Activated CD4-positive, CD25-positive, alpha-beta regulatory T cell treated with anti-CD3 and anti-CD28 coated beads, Interleukin-2, amount 50 U/mL, for 72 hours (primary cell): Measurements from ENCODE around the gene COL1A1.

ENCODE experiments used
- DNase-seq: peaks from one replicate; pipeline ENCODE4 v3.0.0; 2021

Gene COL1A1

DNA sequence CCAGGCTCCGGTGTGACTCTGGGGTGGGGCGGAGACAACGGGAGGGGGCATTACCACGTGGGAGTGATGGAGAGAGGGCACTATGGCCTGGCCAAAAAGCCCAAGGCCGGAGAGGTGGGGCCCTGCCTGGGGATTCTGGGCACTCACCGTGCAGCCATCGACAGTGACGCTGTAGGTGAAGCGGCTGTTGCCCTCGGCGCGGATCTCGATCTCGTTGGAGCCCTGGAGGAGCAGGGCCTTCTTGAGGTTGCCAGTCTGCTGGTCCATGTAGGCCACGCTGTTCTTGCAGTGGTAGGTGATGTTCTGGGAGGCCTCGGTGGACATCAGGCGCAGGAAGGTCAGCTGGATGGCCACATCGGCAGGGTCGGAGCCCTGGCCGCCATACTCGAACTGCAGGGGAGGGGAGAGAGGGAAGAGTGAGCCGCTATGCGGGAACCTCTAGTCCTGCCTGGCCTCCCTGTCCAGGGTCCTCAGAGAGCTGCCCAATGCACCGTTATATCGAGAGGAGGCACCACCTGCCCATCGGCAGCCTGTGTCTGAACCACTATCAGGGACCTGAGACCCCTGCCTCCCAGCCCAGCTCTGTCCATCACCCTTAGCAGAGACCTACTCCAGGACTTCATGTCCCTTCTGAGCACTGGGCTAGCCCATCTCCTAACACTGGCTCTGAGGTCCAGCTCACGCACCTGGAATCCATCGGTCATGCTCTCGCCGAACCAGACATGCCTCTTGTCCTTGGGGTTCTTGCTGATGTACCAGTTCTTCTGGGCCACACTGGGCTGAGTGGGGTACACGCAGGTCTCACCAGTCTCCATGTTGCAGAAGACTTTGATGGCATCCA is 15.6 kb downstream of the COL1A1 start:
- no peak for DNase-seq

DNA sequence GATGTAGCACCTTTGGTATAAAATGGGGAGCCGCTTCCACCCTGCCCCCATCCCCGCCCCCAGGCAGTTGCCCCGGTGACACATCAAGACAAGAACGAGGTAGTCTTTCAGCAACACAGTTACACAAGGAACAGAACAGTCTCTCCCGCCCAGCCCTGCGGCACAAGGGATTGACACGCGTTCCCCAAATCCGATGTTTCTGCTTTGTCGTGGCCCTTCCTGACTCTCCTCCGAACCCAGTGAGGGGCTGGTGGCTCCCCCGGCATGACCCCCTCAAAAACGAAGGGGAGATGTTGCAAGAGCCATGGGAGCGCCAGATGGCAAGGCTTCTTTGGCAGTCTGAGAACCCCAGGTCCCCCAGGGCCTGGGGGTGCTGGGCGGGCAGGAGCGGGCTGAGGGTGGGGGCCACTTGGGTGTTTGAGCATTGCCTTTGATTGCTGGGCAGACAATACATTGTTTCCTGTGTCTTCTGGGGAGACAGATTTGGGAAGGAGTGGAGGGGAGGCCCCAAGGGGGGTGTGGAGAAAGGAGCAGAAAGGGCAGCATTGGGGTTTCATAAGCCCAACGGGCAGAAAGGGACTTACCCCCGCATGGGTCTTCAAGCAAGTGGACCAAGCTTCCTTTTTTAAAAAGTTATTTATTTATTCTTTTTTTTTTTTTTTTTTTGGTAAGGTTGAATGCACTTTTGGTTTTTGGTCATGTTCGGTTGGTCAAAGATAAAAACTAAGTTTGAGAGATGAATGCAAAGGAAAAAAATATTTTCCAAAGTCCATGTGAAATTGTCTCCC is 16.6 kb downstream of the COL1A1 start:
- DNase-seq, result no peak

DNA sequence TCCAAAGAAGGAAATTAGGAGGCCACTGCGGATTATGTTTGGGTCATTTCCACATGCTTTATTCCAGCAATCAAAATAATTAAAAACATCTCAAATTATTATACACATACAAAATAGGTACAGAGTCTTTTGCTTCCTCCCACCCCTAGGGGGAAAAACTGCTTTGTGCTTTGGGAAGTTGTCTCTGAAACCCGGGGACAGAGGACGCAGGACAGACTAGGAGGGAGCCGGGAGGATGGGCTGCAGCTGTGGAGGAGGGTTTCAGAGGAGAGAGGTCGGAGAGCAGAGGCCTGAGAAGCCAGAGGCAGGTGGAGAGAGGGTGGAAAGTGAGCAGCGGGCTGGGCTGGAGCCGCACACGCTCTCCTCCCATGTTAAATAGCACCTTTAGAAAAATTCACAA is 17.4 kb downstream of the COL1A1 start:
- DNase-seq, result no peak

DNA sequence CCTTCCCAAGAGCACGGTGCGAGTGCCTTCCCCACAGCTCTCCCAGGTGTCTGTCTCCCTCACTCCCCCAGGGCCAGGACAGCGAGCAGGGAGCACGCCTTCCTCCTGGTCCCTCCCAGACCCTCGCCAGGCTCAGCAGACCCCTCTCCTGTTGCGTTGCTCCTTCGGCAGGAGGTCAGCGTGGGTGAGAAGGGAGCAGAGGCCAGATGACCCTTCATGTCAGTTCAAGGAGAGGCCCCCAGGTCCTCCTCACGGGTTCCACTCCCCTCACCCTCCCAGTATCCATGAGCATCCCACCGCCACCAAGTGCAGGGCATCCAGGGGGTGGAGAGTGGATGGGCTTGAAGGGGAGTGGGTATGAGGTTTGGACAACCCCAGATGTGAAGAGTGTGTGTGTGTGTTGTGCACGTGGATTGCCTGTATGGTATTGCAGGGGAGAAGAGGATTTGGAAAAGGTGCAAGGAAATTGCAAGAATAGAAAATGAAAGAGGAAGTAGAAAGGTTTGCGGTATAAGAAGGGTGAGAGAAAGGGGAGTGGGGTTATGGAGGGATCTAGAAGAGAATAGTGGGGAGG is 17.9 kb downstream of the COL1A1 start:
- DNase-seq, result no peak

DNA sequence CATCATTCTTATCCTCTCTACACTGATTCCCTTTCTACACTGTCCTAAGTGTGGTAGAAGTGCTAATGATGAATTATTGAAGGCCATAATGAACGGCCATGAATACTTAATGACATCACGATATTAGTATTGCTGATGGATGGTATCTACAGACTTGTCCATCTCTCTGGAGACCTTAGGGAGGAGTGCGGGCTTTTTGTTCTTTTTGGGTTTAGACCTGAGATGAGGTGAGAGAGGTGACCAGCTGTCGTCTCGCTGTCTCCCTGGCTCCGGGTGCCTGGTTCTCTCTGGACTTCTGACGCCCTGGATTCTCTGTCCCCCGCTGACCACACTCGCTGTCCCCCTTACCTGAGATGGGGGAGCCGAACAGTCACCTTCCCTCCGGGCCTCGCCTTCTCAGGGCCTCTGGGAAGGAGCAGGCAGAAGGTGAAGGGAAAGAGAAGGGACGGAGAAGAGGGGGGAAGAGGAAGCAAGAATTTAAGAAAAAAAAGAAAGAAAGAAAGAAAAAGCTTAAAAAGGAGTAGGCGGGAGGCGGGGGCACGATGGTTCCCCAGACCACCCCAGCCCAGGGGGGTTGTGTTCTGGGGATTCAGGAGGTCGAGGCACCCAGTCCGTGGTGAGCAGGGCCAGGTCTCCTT is 18.5 kb downstream of the COL1A1 start:
- no peak for DNase-seq

DNA sequence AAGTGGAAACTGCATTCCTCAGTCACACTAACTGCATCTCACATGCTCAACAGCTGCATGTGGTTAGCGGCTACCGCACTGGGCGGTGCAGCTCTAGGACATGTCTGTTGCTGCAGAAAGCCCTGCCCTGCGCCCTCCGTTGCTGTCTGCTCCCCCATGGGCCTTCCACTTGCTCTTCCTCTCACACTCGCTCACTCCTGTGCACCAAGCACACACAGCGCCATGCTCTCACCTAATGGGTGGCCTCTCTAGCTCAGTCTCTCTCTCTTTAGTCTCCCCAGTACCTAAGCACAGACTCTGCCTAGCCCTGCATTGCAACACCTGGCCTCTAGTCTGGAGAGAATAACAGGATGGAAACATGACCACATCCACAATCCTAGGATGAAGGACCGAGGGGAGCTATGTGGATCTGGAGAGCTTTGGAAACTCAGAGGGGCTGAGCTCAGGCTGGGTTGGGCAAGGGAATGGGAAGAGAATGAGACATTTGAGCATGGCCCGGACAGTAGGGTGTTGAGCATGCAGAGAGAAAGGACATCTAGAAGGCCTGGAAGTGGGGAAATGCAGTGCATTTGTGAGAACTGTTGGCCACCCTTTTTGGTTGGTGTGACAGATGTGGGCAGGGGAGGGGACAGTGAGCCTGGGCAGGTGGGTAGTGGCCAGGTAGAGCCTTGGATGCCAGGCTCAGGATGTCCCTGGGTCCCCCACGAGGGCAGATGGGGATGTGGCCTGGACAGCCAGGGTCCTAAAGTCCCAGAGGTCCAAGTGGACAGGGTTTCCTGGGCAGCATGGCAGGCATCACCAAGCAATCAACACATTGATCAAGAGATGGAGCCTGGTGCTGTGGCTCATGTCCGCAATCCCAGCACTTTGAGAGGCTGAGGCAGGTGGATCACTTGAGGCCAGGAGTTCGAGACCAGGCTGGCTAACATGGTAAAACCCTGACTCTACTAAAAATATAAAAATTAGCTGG is 19.6 kb downstream of the COL1A1 start:
- no peak for DNase-seq

DNA sequence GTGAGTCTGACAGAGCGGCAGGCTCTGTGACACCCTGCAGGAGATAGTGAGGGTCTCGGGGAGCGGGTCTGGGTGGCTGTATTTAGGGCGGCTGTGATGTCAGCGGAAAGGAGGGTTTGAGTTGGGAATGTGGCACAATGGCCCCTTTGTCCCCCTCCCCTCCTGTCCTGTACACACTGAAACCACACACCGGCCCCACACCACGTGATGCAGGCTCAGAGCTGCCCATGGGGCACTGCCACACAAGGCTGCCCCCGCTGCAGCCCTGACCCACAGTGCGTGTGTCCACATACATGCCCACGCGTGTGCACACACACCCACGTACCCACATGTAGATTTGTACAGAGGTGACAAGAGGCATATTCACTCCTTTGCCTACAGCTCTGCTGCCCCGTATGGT is 20.3 kb downstream of the COL1A1 start:
- no peak for DNase-seq

DNA sequence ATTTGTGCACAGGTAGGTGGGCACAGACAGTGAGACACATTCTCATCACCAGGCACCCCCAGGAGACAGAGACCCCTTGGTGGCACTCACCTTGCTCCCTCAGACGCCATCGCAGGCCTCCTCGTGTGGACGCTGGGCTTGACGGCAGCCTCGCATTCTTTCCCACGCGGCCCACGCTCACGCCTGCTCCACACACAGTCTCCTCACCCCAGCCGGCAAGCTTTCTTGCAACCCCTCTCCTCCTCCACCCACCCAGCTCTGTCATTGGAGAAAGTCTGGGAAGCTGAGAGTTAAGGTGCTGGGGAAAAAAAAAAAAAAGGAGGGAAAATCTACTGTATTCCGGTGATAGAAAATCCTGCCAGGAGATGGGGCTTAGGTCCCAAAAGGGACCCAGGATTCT is 20.8 kb downstream of the COL1A1 start:
- no peak for DNase-seq

DNA sequence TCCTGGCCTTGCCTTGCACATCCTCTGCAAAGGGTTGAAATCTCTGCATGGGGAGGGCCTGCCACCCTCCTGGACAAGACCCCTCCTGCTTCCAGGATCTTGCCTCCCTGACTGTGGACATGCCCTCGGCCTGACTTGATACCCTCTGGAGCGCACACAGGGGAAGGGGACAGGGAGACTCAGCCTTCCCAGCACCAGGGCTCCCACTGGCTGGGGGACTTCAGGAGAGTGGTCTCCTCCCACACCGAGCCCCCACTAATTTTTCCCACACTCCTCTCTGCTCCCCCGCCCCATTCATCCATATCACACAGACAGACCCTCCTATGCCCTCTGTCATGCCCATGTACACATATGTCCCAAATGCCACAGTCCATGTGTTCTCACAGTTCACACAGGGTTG is 21.3 kb downstream of the COL1A1 start:
- no peak for DNase-seq

DNA sequence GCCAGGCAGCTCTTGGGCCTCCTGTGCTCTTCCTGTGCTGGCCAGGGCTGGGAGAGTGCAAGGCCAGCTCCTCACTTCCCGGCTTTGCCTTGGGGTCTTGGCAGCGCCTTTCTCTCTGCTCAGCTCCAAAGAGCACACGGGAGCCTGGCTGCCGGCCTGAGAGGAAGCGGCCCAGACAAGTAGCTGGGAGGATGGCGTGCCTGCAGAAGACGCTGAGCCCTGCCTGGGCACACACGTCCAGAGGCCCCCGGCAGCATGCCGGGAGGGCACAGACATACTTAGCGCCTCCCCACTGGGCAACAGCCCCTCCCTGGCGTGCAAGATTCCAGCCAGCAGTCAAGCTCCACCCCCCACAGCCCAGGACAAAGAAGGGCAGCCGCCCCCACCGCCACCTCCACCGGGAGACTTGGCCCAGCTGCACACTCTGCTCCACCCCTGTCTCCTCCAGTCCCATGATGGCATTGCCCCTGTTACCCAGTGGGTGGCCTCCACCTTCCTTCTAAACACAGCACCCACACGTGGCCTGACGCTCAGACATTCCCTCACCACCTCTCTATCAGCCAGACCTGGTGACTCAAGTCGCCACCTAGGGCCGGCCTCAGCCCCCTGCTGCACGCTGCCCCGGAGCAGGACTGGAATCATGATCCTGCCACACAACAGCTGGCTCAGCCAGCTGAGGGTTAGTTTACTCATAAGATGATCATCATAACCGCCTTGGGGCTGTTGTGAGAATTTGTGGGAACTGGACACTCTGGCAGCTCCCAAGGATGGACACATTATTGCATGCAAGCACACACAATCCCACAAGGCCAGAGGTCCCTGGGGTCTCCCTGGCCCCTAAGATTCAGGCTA is 23.2 kb downstream of the COL1A1 start:
- DNase-seq, result no peak

DNA sequence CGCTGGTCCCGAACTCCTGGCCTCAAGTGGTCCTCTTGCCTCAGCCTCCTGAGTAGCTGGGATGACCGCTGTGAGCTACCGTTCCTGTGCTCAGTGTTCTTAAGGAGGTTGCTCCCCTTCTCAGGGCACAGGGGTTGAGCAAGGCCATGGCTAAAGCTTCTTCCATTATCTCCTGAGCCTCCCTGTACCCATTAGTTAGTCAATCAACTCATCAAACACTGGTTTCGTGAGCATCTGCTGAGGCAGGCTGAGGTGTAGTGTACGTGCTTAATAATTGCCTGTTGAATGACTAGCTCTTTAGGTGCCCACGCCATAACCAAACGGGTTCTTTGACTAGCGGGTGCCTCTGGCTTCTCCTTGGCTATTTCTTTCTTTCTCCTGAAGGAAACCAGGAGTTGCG is 24.0 kb downstream of the COL1A1 start:
- no peak for DNase-seq

DNA sequence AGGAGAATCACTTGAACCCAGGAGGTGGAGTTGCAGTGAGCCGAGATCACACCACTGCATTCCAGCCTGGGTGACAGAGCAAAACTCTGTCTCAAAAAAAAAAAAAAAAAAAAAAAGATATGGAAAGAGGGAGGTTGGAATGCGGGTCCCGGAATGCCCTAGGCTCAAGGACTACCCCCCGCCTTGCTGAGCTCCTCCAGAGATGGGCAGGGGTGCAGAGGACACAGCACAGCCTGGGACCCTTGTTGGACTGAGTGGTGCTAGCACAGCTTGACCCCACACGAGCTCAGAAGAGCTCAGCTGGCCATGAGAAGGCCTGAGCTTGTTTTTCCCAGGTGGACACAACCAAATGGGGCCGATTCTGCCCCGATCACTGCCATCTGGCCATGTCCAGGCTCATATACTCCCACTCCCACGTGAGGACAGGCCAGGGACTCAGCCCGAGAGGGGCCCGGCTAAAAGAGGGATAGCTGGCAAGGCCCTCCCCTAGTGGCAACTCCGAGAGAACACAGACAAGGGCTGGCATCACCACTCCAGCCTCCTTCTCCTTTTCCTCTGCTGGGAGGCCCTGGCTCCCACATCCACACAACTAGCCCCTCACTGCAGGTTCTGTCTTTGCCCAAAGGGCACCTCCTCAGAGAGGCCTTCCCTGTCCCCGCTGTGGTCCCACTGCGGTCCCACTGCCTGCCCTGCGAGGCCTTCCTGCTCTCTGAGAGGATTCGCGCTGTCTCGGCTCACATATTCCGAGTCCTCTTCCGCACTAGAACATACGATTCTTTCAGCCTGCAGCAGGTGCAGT is 24.7 kb downstream of the COL1A1 start:
- DNase-seq, result no peak

DNA sequence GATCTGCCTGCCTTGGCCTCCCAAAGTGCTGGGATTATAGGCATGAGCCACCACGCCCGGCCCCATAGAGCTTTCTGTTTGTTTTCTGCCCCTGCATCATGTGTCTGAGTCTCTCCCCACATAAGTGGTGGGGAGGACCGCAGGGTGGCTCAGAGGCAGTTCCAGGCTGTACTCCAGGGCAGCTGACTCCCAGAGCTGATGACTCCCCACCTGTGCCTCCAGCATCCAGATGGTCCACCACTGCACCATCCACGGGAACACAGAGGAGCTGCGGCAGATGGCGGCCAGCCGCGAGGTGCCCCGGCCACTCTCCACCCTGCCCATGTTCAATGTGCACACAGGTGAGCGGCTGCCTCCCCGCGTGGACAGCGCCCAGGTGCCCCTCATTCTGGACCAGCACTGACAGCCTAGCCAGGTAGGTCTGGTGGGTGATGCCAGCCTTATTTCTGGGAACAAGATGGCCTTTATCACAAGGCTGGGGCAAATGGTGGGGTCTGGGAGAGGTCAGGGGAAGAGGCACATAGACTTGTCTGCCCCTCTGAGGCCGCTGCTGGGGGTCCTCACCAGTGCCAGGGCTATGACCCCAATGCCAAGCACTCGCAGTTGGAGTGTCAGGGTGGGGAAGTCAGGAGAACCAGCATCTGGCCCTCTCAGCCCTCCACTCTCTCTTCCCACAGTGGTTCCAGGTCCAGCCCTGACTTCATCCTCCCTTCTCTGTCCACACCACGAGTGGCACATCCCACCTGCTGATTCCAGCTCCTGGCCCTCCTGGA is 26.2 kb downstream of the COL1A1 start:
- no peak for DNase-seq

DNA sequence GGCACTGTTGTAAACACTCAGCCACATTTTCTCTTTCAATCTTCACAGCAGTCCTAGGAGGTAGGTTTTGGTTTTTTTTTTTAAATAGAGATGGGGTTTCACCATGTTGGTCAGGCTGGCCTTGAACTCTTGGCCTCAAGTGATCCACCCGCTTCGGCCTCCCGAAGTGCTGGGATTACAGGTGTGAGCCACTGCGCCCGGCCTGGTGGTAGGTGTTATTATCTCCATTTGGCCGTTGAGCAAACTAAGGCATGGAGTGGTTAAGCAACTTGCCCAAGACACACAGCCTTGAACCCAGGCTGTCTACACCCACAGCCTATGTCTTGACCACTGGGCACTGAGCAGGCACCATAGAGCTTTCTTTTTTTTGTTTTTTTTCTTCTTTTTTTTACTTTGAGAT is 27.0 kb downstream of the COL1A1 start:
- no peak for DNase-seq

DNA sequence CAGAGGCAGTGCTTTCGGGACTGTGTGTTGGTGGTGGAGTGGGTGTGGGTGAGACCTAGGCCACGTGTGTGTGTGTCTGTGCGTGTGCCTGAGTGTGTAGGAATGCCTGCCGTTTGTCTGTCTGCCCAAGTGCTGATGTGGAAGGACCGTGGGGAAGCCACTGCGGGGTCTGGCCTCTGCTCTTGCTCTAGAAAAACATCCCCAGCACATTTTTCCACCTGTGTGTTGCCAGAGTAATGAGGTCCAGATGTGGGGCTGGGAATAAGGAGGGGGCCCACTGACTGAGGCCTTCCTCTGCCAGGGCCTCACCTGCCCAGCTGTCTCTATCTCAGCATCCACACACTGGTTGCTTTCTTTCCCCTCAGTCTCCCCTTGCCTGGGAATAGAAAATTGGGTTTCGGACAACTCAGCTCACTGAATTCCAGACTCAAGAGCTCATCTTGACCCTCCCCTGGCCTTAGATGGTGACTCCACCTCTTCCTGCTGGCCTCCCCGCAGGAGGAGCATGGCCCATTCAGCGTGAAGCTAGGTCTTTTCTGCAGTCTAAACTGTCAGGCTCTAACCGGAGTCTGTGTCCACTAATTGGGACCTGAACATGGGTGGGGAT is 28.0 kb downstream of the COL1A1 start:
- no peak for DNase-seq

DNA sequence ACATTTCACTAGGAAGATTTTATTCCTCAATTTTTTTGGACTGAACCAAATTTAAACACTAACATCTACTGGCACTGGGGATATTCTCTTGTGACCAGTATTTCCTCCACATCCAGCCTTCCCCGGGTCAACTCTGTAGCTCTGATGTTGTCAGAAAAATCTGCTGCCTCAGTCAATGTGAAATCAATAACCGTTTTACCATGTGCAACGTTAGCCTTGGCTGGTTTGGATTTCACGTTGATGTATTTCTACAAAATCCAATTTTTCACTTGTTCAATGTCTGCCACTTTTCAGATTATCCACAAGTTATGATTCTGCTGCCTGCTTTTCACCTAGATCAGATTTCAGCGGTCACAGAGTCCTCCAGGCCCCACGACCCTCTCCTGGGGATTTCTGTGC is 28.5 kb downstream of the COL1A1 start:
- no peak for DNase-seq

DNA sequence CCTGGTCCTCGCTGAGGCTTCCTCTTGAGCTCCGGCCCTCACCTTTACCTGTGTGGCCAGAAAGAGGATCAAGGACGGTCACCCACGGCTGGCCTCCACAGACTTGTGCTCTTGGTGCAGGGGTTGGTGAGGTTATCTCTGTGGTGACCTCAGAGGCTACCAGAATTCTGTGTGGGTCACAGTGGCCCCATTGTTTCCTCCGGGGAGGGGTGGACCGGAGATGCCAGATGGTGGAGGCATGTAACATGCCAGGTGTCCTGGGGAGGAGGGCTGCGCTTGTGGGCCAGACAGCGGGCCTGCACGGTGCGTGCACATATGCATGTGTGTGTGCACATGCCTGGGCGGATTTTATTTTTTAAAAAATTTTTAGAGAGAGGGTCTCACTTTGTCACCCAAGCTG is 29.3 kb downstream of the COL1A1 start:
- no peak for DNase-seq

DNA sequence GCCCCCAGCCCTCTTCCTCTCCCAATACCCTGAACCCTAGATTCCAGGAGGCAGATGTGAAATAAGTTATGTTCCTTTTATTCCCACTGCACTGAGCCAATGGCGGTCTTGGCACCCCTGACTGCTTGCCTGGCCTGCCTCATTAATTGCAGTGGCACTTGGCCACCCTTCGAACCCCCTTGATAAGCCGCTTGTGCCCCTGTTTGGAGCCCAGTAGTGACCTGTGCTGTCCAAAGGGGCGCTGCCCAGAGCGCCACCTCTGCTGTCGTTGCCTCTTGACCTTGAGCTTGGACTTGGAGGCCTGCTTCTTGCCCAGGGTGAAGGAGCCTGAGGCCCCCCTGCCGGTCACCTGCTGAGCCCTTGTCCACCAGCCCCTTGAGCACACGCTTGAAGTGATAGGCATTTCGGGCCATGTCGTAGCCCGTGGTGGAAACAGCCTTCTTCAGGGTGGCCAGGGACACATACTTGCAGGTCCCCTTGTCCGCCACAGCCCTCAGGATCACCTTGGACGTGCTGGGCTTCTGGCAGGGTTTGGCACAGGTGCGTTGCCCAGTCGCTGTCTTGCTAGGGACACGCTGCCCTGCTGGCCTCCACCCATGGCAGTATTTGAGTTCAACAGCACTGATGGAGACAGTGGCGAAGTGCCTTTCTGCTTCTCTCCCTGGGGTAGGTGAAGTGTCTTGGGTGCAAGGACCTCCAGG is 29.9 kb downstream of the COL1A1 start:
- DNase-seq, result no peak
